Vagina (tissue), 2 donors: ENCODE data around the gene LRRIQ1. TPM values are rescaled to one million over a fixed set of nuclear protein-coding genes. Genes with fewer than 3 reads are reported as not detected.

ENCODE experiments used
- DNase-seq, 2 donors: peaks; one replicate each; pipeline ENCODE4 v3.0.0-alpha.2; 2017; ENCODE audit errors: extremely low spot score in 2 of 2
- H3K27ac ChIP-seq: fragments of 200-600 bp; sonication (generic); one replicate; pipeline ENCODE4 v1.5.1; 2019
- H3K27me3 ChIP-seq: fragments of 200-600 bp; sonication (generic); one replicate; pipeline ENCODE4 v1.5.1; 2019
- H3K36me3 ChIP-seq, 2 donors: fragments of 200-600 bp; sonication (generic); one replicate each; pipeline ENCODE4 v1.5.1; 2017 to 2019
- H3K4me1 ChIP-seq: fragments of 200-600 bp; sonication (generic); one replicate; pipeline ENCODE4 v1.5.1; 2019
- H3K4me3 ChIP-seq, 2 donors: fragments of 200-600 bp; sonication (generic); 1 replicate in 1 of 2; 2 replicates in 1 of 2; pipeline ENCODE4 v1.5.1; 2016 to 2019
- H3K9me3 ChIP-seq: fragments of 200-600 bp; sonication (generic); one replicate; pipeline ENCODE4 v1.5.1; 2019
- CTCF ChIP-seq, 3 experiments: fragments of 450-650 bp in 2 of 3; fragments of 200-600 bp in 1 of 3; sonication (generic) in 1 of 3; IDR thresholded peaks; one replicate each; pipeline ENCODE4 v1.5.1; 2017 to 2019; ENCODE audit warnings: antibody characterized with exemption in 3 of 3, mild to moderate bottlenecking in 2 of 3, moderate library complexity in 2 of 3
- POLR2A ChIP-seq, 2 donors: fragments of 450-650 bp; IDR thresholded peaks; one replicate each; pipeline ENCODE4 v1.6.1; 2017; ENCODE audit warnings: antibody characterized with exemption in 2 of 2, mild to moderate bottlenecking in 2 of 2, moderate library complexity in 2 of 2
- POLR2AphosphoS5 ChIP-seq, 2 donors: sonication (generic); formaldehyde crosslinking; IDR thresholded peaks; one replicate each; pipeline ENCODE4 v1.9.0; 2017; ENCODE audit warnings: antibody characterized with exemption in 2 of 2, mild to moderate bottlenecking in 2 of 2, low read depth in 1 of 2; ENCODE audit not compliant: insufficient read depth in 1 of 2
- intact Hi-C: fragments of 100-400 bp; cut with DNase I; formaldehyde crosslinking; loops from one replicate; pipeline ENCODE4 v1.15.1; 2023
- total RNA-seq: library from RNA; depleted of rRNA; stranded (reverse); fragments of >200 nt; gene quantifications from one replicate; pipeline ENCODE4 v1.2.3, GENCODE V29; 2016

Gene LRRIQ1
- total RNA-seq, 1 donor from 2014 or later = 0.25 TPM

GRCh38 chr12:85072826-85073225 is 36.7 kb downstream of the LRRIQ1 start:
- no peaks in the 10 kb centered on the region for H3K27me3 ChIP-seq
- H3K4me3 ChIP-seq = no peak overlapping the region
- no peak overlapping the region for H3K27ac ChIP-seq
- intact Hi-C loops = no loop called here
- no peaks in the 10 kb centered on the region for H3K4me1 ChIP-seq
- TF ChIP-seq POLR2A (IDR thresholded peaks at IDR 0.05) (no peak), CTCF (IDR thresholded peaks at IDR 0.05) (no peak), POLR2AphosphoS5 (IDR thresholded peaks at IDR 0.05; ENCODE audit: insufficient read depth in 1 of 2, low read depth in 1 of 2) (no peak)
- no peaks in the 10 kb centered on the region for H3K36me3 ChIP-seq
- DNase-seq = no peak
- H3K9me3 ChIP-seq = no peaks in the 10 kb centered on the region

- H3K27ac ChIP-seq = no peak overlapping the region
- intact Hi-C loops = no loop called here
These were observed 40.7 kb downstream of the LRRIQ1 start for GRCh38 chr12:85076688-85077430.

GRCh38 chr12:85085066-85085465 is 48.9 kb downstream of the LRRIQ1 start:
- Histone ChIP-seq H3K27ac (no peak overlapping the region), H3K4me1 (no peaks in the 10 kb centered on the region), H3K36me3 (no peaks in the 10 kb centered on the region), H3K4me3 (no peak overlapping the region), H3K9me3 (no peaks in the 10 kb centered on the region), H3K27me3 (no peaks in the 10 kb centered on the region)
- no peak for DNase-seq
- TF ChIP-seq CTCF (IDR thresholded peaks at IDR 0.05) (no peak), POLR2A (IDR thresholded peaks at IDR 0.05) (no peak), POLR2AphosphoS5 (IDR thresholded peaks at IDR 0.05; ENCODE audit: insufficient read depth in 1 of 2, low read depth in 1 of 2) (no peak)
- intact Hi-C loops = no loop called here

More at GRCh38 chr12:85076688-85077430, 40.7 kb downstream of the LRRIQ1 start:
- DNase-seq = no peak
- Histone ChIP-seq H3K4me1 (no peaks in the 10 kb centered on the region), H3K9me3 (no peaks in the 10 kb centered on the region), H3K27me3 (no peaks in the 10 kb centered on the region), H3K4me3 (no peak overlapping the region), H3K36me3 (no peaks in the 10 kb centered on the region)
- TF ChIP-seq POLR2AphosphoS5 (IDR thresholded peaks at IDR 0.05; ENCODE audit: insufficient read depth in 1 of 2, low read depth in 1 of 2) (no peak), CTCF (IDR thresholded peaks at IDR 0.05) (peak in 1 of 3 experiments; percentile 20)

- Histone ChIP-seq H3K9me3 (no peaks in the 10 kb centered on the region), H3K36me3 (no peaks in the 10 kb centered on the region), H3K27me3 (no peaks in the 10 kb centered on the region), H3K27ac (no peak overlapping the region), H3K4me3 (no peak overlapping the region), H3K4me1 (no peaks in the 10 kb centered on the region)
- no peak for DNase-seq
- TF ChIP-seq POLR2A (IDR thresholded peaks at IDR 0.05) = no peak
- TF ChIP-seq CTCF (IDR thresholded peaks at IDR 0.05) = no peak
- TF ChIP-seq POLR2AphosphoS5 (IDR thresholded peaks at IDR 0.05; ENCODE audit: insufficient read depth in 1 of 2, low read depth in 1 of 2) = no peak
- intact Hi-C loops = no loop called here
These were observed 53.6 kb downstream of the LRRIQ1 start for GRCh38 chr12:85089792-85090191.

- Histone ChIP-seq H3K4me3 (no peak overlapping the region), H3K27me3 (no peaks in the 10 kb centered on the region), H3K4me1 (no peaks in the 10 kb centered on the region), H3K27ac (no peak overlapping the region), H3K9me3 (no peaks in the 10 kb centered on the region), H3K36me3 (no peaks in the 10 kb centered on the region)
- no peak for TF ChIP-seq POLR2AphosphoS5 (IDR thresholded peaks at IDR 0.05; ENCODE audit: insufficient read depth in 1 of 2, low read depth in 1 of 2)
- TF ChIP-seq CTCF (IDR thresholded peaks at IDR 0.05) = no peak
- TF ChIP-seq POLR2A (IDR thresholded peaks at IDR 0.05) = no peak
- intact Hi-C loops = no loop called here
- DNase-seq = no peak
These were observed 56.7 kb downstream of the LRRIQ1 start for GRCh38 chr12:85092814-85093370.
